ENCODE data around the gene IPO11.

The IPO11 gene

DNA sequence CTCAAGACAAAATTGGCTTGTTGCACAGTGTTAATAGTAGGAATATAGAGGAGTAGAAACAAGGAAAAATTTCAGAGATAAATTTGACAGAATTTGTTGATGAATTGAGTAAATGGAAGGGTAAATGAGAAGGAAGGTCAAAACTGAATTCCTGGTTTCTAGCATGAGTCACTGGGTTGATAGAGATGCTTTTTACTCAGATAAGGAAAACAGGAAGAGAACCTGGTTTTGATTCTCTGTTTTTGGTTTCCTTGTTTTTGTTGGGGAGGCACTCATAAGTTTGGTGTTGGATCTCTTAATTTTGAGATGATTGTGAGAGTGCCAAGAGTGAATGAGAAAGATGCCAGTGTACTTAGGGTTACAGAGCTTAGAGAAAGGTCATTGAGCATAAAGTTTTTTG lies 173.2 kb downstream of the IPO11 start:
- Histone ChIP-seq H3K4me1 (ENCODE audit: low read depth, poor library complexity, severe bottlenecking) (peaks cover 35% of the 10 kb centered on the region), H3K4me2 (peak overlapping the region; percentile 9; the same call in 1 of the 2 replicates), H2AFZ (ENCODE audit: low read depth) (no peak overlapping the region), H3K27me3 (ENCODE audit: insufficient read depth, low read depth) (no peaks in the 10 kb centered on the region), H4K20me1 (ENCODE audit: insufficient read depth) (no peaks in the 10 kb centered on the region; the same call in 1 of the 2 replicates), H3K4me3 (IDR thresholded peaks at IDR 0.05; ENCODE audit: insufficient read depth, low read depth, low read length) (no peak overlapping the region), H3K36me3 (ENCODE audit: insufficient read depth) (no peaks in the 10 kb centered on the region), H3K27ac (no peak overlapping the region; the same call in 1 of the 2 replicates), H3K9ac (no peak overlapping the region), H3K79me2 (ENCODE audit: insufficient read depth, low read depth) (no peaks in the 10 kb centered on the region)
- TF ChIP-seq CTCF (conservative IDR thresholded peaks at IDR 0.05; ENCODE audit: low read depth, low read length) = no peak

GRCh38 chr5:62587737-62588136 lies 175.2 kb downstream of the IPO11 start:
- no peaks in the 10 kb centered on the region for H3K79me2 ChIP-seq (ENCODE audit: insufficient read depth, low read depth)
- no peak overlapping the region for H3K4me3 ChIP-seq (IDR thresholded peaks at IDR 0.05; ENCODE audit: insufficient read depth, low read depth, low read length)
- H3K9ac ChIP-seq = no peak overlapping the region
- H3K27me3 ChIP-seq (ENCODE audit: insufficient read depth, low read depth) = no peaks in the 10 kb centered on the region
- H3K27ac ChIP-seq = peak overlapping the region; percentile 19; the same call in 1 of the 2 replicates
- TF ChIP-seq CTCF (conservative IDR thresholded peaks at IDR 0.05; ENCODE audit: low read depth, low read length) = no peak
- H3K4me1 ChIP-seq (ENCODE audit: low read depth, poor library complexity, severe bottlenecking) = peaks cover 35% of the 10 kb centered on the region
- H3K4me2 ChIP-seq = peak overlapping the region; percentile 19; the same call in 1 of the 2 replicates
- H3K36me3 ChIP-seq (ENCODE audit: insufficient read depth) = 0 out of 2 replicates have a peak, but pooled peaks cover 6% of the 10 kb centered on the region
- H2AFZ ChIP-seq (ENCODE audit: low read depth) = no peak overlapping the region
- H4K20me1 ChIP-seq (ENCODE audit: insufficient read depth) = no peaks in the 10 kb centered on the region

GRCh38 chr5:62588668-62589067 lies 176.1 kb downstream of the IPO11 start:
- no peak overlapping the region for H3K27ac ChIP-seq
- H3K4me3 ChIP-seq (IDR thresholded peaks at IDR 0.05; ENCODE audit: insufficient read depth, low read depth, low read length) = no peak overlapping the region
- H3K79me2 ChIP-seq (ENCODE audit: insufficient read depth, low read depth) = no peaks in the 10 kb centered on the region
- H3K4me2 ChIP-seq = no peak overlapping the region
- no peaks in the 10 kb centered on the region for H3K27me3 ChIP-seq (ENCODE audit: insufficient read depth, low read depth)
- 0 out of 2 replicates have a peak, but pooled peaks cover 6% of the 10 kb centered on the region for H3K36me3 ChIP-seq (ENCODE audit: insufficient read depth)
- peaks cover 38% of the 10 kb centered on the region for H3K4me1 ChIP-seq (ENCODE audit: low read depth, poor library complexity, severe bottlenecking)
- H2AFZ ChIP-seq (ENCODE audit: low read depth) = no peak overlapping the region
- no peak for TF ChIP-seq CTCF (conservative IDR thresholded peaks at IDR 0.05; ENCODE audit: low read depth, low read length)
- H3K9ac ChIP-seq = no peak overlapping the region
- no peaks in the 10 kb centered on the region for H4K20me1 ChIP-seq (ENCODE audit: insufficient read depth)

DNA sequence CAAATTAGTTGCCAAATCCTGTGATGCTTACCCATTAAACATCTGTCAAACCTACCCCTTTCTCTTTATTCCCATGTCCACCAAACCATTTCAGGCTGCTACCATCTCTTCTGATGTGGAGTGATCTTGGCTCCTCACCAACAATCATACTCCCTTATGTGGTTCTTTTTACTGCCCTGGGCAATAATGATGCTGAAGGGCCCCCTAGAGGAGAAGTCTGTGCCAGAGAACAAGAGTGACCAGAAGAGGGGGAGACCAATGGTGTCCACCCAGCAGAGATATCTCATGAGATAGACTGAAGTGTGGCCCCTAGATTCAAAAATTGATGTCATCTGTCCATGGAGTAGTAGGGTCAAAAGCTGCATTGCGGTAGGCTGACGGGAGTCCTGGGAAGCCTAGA lies 176.9 kb downstream of the IPO11 start:
- Histone ChIP-seq H3K4me2 (no peak overlapping the region), H3K27ac (no peak overlapping the region), H3K4me3 (IDR thresholded peaks at IDR 0.05; ENCODE audit: insufficient read depth, low read depth, low read length) (no peak overlapping the region), H3K36me3 (ENCODE audit: insufficient read depth) (0 out of 2 replicates have a peak, but pooled peaks cover 6% of the 10 kb centered on the region), H4K20me1 (ENCODE audit: insufficient read depth) (no peaks in the 10 kb centered on the region), H3K79me2 (ENCODE audit: insufficient read depth, low read depth) (no peaks in the 10 kb centered on the region), H2AFZ (ENCODE audit: low read depth) (no peak overlapping the region), H3K9ac (no peak overlapping the region), H3K27me3 (ENCODE audit: insufficient read depth, low read depth) (no peaks in the 10 kb centered on the region), H3K4me1 (ENCODE audit: low read depth, poor library complexity, severe bottlenecking) (peaks cover 38% of the 10 kb centered on the region)
- TF ChIP-seq CTCF (conservative IDR thresholded peaks at IDR 0.05; ENCODE audit: low read depth, low read length) = 0 out of 2 replicates have a peak, but pooled peaks have one; percentile 24
